Central memory CD4-positive, alpha-beta T cell (primary cell): Measurements from ENCODE around the gene IL1RL1.

Experiments used
- DNase-seq: peaks from one replicate; pipeline ENCODE4 v3.0.0; 2022

The IL1RL1 gene

GRCh38 chr2:102337012-102337411 is 25.6 kb downstream of the IL1RL1 start:
- DNase-seq, result no peak

DNA sequence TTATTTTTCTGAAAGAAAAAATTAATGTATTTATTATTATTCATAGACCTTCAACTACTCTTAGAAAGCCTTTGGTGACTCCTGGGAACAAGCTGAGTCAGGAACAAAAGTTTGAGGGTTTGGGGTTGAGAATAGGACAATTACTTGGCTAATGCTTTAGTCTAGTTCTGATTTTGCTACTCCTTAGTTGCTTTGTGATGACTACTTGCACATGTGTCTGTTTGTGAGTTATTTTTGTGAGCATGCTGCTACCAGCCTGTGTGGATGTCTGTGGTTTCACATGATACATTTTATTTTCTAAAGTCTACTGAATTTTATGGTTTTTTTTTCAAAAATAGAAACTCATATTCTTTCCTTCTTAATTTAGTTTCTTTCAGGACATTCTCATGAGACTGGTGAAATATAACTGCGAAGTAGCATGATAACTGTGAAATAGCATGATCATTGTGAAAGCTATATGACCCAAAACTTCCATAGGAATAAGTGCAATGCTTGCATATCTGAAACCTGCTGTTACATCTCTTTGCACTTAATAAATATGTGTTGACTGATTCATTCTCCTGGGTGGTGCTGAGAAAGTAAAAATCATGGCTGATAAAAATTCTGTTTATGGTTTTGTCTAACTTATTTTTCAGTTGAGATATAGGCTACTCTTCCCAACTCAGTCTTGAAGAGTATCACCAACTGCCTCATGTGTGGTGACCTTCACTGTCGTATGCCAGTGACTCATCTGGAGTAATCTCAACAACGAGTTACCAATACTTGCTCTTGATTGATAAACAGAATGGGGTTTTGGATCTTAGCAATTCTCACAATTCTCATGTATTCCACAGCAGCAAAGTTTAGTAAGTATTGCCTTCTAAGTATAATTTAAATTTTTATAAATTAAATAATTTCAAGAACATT is 26.4 kb downstream of the IL1RL1 start:
- DNase-seq, result no peak

DNA sequence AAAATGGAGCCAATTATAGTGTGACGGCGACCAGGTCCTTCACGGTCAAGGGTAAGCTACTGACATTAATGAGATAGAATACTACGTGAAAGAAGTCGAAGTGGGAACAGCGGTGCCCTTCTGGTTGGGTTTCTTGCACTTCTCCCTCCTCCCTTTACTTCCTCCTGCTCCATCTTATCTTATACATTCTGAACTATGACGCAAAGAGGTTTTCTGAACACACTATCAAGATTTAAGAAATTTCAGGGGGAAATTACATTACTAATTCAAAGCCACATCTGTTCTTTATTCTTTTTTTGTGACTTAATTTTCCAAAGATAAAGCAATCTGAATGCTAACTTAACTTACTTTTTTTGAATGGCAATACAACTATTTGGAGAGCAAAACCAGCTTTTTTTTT is 29.4 kb downstream of the IL1RL1 start:
- DNase-seq, result no peak

DNA sequence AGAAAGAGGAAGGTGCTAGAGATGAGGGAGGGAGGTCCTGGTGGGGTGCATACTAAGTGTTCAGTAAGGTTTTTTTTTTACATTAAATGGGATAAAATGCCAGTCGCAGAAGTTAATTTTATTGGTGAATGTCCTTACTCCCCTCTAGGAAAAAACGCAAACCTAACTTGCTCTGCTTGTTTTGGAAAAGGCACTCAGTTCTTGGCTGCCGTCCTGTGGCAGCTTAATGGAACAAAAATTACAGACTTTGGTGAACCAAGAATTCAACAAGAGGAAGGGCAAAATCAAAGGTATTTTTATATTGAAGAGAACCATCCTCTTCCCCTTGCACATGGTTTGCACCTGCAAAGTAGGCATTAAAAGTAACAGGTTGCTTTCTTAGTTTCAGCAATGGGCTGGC is 31.5 kb downstream of the IL1RL1 start:
- no peak for DNase-seq

DNA sequence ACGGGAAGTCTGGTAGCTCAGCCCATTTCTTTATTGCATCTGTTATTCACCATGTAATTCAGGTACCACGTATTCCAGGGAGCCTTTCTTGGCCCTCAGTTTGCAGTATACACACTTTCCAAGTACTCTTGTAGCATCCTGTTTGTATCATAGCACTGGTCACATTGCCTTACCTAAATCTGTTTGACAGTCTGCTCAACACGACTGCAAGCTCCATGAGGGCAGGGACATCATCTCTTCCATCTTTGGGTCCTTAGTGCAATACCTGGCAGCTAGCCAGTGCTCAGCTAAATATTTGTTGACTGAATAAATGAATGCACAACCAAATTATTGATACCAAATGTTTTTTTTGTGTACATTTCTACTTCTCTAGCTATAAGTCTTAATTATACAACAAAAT is 33.0 kb downstream of the IL1RL1 start:
- DNase-seq, result no peak

DNA sequence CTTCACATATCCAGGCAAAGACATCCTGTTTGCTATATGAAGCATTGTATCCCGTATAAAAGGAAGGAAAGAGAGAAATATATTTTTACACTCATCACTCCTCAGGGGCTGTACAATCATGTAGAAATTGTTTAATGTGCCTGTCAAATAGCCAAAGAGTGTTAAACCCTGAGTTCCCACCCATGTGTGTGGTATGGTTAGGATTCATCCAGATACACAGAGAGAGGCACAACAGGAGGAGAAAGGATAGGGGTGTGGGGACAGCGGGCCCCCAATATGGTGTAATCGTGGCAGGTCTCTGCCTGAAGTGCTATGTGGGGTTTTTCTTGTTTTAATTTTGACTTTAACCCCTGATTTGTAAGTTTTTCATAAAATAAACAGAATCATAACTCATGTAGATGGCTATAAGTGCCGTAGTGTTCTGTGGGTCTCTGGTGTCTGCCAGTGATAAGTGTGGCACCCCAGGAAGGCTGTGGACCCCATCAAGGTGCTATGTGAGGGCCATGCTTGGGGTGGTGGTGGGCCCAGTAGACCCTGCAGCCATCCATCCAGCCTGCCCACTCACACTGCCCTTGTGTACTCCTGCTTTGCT is 34.1 kb downstream of the IL1RL1 start:
- DNase-seq, result no peak

GRCh38 chr2:102346381-102347130 is 35.2 kb downstream of the IL1RL1 start:
- DNase-seq, result no peak

DNA sequence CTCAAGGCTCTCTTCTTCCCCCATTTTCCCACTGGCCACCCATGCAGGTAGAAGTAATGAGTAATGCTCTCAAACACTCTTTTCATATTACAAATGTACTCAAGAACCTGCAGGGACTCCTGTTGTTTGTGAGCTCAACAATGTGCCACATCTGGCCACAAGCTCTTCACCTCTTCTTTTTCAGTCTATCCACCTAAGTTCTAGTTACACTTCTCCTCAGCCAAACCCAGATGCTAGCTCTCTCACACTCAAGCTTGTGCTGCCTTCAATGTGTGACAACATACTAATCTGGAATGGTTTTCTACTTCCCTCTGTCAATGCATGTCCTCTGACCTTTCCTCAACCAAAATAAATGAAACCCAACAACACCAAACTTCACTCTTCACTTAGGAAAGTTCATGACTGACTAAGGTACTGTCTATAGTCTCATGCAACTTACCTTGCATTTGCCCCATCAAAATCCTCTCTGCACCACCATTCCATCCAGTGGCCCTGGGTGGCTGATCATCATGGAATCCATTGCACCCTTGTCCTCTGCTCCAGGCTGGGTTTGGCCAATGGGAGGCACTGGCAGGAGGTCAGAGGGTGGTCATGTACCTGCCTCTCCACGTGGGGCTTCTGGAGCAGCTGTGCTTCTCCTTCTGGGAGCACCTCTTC is 38.9 kb downstream of the IL1RL1 start:
- no peak for DNase-seq

DNA sequence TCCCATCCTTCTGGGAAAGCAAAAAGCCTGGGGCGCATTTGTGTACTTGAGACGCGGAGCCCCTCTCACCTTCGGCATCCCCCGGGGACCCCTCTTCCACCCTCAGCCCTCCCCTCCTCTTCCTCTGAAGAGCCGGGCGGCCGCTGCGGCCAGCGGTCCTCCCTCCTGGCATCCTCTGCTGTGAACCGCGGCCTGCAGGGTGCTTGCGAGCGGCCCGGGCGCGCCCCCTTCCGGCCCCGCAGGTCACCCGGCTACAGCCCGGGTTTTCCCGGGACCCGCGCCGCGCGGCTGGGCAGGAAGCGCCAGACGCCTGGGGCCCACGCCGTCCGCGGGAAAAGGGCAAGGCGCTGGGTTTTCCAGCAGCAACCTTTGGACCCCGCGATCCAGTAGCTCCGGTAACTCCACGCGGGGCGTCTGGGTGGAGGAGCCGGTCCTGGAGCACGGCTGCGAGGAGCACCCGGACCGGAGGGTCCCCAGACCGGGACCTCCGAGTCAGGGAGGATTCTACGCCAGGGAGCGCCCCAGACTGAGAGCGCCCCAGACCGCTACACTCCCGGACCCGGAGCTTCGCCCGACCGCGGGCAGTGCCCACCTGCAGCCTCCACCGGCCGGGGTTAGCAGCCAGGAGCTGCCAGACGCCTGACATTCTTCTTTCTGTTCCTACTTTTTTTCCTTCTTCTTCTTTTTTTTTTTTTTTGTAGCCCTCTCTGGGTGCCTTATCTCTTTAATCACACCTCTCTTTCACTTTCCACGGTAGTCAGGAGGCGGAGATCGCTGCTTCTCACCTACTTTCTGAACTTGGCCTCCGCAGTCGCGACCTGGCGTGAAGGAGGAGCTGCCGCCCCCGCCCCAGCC is 44.4 kb downstream of the IL1RL1 start, which contains the start of gene IL18R1:
Gene IL18R1 (plus strand): TSS at position 271 of the 855 bp plus-strand sequence. CDS start 6,865 bp downstream, outside the sequence.
- DNase-seq, result peak; percentile 63

DNA sequence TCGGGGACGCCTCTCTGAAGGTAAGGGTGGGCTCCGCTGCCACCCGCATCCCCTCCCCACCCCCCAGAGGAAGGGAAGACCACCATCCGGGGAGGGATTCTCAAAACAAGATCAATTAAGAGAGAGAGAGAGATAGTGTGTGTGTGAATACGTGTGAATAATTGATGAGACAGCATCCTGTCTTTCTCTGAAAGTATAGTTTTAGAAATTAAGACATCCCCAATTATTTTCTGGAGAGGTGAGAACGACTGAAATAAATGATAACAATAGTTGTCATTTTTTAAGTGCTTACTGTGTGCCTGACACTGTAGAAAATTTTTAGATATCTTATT is 45.0 kb downstream of the IL1RL1 start:
- no peak for DNase-seq

DNA sequence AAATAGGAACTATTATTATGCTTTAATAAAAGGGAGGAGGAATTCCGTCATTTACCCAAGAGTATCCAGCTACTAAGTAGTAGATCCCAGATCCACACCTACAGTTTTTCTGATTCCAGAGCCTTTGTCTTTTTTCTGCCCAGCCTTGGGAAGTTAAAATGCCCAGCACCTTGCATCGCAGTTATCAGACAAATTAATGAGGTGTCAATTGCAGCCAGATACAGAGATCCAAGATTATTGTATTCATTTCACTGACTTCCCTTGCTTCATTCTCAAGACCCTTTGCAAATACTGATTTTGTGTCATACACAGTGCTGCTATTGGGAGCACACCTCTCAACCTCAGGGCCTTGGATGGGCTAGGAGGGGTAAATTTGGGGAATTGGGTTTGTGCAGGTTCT is 45.4 kb downstream of the IL1RL1 start:
- no peak for DNase-seq

DNA sequence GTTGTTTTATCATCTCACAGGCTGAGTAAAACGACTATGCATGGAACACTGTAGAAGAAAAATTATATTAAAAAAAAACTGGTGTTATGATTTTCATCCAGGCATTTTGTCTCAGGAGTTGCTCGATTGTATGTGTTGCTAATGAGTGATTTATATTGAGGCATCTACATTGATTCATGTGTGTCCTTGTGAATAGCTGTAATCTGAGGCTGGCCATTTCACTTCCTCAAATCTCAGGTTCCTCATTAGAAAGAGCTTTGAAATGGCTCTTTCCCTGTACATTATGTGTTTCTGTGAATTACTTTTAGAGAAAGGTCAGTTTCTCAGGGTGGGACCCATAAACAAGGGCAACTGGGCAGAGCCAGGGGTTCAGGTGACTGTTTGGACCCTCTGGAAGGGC is 46.6 kb downstream of the IL1RL1 start:
- DNase-seq, result no peak

GRCh38 chr2:102358496-102358895 is 47.1 kb downstream of the IL1RL1 start:
- DNase-seq, result no peak

DNA sequence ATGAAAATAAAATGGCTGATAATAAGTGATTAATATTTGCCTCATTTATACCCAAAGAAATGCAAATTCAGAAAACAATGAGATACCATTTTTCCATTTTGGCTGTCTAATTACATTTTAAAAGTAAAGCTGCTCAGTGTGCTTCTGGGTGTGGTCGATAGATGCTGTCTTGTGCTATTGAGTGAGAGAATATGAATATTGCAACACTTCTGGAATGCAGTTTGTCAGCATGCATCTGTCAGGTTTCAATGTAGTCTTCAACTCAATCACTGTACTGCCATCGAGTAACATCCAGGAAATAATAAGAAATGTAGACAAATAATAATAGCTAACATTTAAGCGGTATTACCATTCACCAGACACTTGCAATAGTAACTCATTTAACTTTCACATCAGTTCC is 48.2 kb downstream of the IL1RL1 start:
- DNase-seq, result no peak

DNA sequence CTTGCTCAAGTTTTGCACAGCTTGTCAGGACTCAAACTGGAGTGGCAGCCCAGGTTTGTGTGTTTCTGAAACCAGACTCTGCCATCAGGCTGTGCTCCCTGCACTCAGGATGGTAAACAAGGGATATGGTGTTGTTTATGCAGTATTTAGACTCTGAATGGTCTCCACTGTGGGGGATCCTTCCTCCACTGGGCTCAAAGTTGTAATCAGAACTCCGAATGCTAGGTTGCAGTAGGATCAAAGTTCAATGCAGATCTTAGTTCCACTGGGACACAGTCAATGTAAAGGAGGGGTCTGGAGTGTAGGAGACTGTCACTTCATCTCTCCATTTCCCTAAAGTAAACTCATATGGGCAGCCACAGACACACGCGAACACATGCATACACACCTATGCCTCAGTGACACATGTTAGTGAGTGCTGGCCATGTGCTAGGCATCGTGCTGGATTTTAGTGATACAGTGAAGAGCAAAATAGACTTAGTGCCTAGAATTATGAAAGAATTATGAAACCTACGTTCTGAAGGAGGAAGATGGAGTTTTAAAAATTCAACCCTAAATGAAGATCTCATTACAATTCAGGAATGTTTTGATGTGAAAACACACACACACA is 50.4 kb downstream of the IL1RL1 start:
- no peak for DNase-seq

- DNase-seq, result no peak
Measured at GRCh38 chr2:102365763-102366162, 54.4 kb downstream of the IL1RL1 start.

DNA sequence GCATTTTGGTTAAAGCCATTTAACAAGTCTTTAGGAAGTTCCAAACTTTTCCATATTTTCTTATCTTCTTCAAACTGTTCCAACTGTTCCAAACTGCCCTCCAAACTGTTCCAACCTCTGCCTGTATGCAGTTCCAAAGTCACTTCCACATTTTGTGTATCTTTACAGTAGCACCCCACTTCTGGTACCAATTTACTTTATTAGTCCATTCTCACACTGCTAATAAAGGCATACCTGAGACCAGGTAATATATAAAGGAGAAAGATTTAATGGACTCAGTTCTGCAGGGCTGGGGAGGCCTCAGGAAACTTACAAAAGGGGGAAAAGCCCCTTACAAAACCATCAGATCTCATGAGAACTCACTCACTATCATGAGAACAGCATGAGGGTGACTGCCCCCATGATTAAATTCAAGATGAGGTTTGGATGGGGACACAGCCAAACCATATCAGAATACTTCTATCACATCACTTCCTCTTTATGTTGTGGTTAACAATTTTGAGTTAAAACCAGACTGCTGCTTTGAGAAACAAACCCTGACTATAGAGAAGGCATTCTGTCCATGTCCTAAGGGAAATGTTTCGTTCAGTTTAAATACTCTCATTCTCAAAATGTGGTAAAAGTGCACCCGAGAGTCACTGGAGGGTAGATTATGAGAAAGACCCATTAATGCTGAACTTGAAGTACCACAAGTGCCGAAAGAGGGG is 55.2 kb downstream of the IL1RL1 start:
- DNase-seq, result peak; percentile 48

DNA sequence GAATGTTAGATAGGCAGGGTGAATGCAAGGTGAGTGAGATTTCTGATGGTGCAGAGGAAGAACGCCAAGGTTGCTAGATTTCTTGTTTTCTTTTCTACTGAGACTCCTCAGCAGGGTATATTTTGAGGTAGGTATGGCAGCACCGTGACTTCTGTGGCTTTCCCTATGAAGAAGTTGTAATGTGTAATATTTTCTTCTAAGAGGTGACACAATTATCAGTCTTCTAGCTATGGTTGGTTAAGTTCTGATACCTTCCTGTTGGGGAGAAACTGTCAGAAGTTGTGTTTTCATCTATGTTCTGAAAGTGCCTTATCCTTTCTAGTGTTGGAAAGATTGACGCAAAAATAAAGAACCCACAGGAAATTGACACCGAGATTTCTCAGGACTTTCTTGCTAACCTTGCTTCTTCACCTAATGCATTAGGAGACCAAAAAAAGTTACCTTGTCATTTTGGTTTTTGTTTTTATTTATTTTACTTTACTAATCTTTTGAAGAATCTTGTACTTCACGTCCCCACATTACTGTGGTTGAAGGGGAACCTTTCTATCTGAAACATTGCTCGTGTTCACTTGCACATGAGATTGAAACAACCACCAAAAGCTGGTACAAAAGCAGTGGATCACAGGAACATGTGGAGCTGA is 56.1 kb downstream of the IL1RL1 start:
- DNase-seq, result peak; percentile 81

- DNase-seq, result peak; percentile 10
Measured at GRCh38 chr2:102368461-102369109, 57.2 kb downstream of the IL1RL1 start.

DNA sequence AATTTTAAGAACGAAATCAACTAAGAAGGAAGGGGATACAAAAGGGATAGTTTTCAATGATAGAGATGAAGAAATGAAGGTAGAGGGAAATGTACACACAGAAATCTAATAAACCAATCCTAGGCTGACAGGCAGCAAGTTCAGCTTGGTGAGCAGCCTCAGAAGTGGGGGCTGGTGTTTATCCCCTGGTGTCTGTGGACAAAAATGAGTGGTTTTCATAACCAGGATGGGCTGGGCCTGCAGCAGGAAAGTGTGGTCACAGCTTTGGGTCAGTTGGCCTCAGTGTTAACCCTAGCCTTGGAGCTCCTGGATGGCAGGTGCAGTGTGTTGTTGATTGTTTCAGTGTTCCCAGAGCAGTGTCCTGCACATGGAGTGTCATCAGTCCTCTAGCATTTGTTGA is 58.5 kb downstream of the IL1RL1 start:
- DNase-seq, result no peak
